K562 (cell line): ENCODE results near the gene PPM1D.

Source experiments
- CBFB ChIP-seq: sonication (generic); formaldehyde crosslinking; IDR thresholded peaks from 2 replicates; pipeline ENCODE4 v1.4.0; 2020; ENCODE audit warnings: mild to moderate bottlenecking, missing genetic modification reagents
- ZNF121 ChIP-seq: sonication (generic); formaldehyde crosslinking; conservative IDR thresholded peaks from 2 replicates; pipeline ENCODE4 v1.8.0; 2022; ENCODE audit warnings: missing genetic modification reagents
- ZNF324 ChIP-seq: fragments of 250-450 bp; sonication (Bioruptor Pico); IDR thresholded peaks from 2 replicates; pipeline ENCODE4 v1.4.0; 2020; ENCODE audit warnings: mild to moderate bottlenecking
- TF ChIP-seq, protein P1 (sequence below), 3 experiments: IDR thresholded peaks in 2 of 3; conservative IDR thresholded peaks in 1 of 3; 2 replicates each; pipeline ENCODE4 v1.5.1; 2011 to 2012; ENCODE audit warnings: low read length in 3 of 3, mild to moderate bottlenecking in 3 of 3, control low read depth in 2 of 3, improper control_type of control experiment in 1 of 3, inconsistent platforms in 1 of 3, low read depth in 1 of 3, mixed read lengths in 1 of 3, moderate library complexity in 1 of 3; ENCODE audit not compliant: insufficient read depth in 2 of 3
- TF ChIP-seq, protein P2 (sequence below), 2 experiments: fragments of 450-650 bp in 1 of 2; sonication (generic) in 1 of 2; formaldehyde crosslinking; conservative IDR thresholded peaks; 2 replicates each; pipeline versions ENCODE4 v1.4.0 to v1.8.1; 2020 to 2022; ENCODE audit warnings: mild to moderate bottlenecking in 1 of 2, missing genetic modification reagents in 1 of 2

DNA sequence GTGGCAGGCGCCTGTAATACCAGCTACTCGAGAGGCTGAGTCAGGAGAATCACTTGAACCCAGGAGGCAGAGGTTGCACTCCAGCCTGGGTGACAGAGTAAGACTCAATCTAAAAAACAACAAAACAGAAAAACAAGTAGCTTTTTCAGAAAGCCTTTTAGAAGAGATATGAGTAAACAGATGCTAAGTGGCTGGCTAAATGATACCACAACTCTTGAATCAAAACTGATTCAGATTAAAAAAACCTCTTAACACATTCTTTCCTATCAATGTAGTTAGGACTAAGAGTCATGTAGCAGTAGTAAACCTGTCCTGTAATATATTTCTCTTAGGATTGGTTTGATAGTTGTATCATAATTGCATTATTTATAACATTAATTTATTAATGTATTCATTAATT lies 23.0 kb downstream of the PPM1D start:
- no peak for TF ChIP-seq ZNF121 (CRISPR knock-in tag)
- TF ChIP-seq, protein P1, sequence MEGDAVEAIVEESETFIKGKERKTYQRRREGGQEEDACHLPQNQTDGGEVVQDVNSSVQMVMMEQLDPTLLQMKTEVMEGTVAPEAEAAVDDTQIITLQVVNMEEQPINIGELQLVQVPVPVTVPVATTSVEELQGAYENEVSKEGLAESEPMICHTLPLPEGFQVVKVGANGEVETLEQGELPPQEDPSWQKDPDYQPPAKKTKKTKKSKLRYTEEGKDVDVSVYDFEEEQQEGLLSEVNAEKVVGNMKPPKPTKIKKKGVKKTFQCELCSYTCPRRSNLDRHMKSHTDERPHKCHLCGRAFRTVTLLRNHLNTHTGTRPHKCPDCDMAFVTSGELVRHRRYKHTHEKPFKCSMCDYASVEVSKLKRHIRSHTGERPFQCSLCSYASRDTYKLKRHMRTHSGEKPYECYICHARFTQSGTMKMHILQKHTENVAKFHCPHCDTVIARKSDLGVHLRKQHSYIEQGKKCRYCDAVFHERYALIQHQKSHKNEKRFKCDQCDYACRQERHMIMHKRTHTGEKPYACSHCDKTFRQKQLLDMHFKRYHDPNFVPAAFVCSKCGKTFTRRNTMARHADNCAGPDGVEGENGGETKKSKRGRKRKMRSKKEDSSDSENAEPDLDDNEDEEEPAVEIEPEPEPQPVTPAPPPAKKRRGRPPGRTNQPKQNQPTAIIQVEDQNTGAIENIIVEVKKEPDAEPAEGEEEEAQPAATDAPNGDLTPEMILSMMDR (IDR thresholded peaks at IDR 0.05 in 2 of 3, conservative IDR thresholded peaks at IDR 0.05 in 1 of 3; ENCODE audit: insufficient read depth in 2 of 3, low read depth in 1 of 3, low read length in 3 of 3), result no peak
- TF ChIP-seq, protein P2, sequence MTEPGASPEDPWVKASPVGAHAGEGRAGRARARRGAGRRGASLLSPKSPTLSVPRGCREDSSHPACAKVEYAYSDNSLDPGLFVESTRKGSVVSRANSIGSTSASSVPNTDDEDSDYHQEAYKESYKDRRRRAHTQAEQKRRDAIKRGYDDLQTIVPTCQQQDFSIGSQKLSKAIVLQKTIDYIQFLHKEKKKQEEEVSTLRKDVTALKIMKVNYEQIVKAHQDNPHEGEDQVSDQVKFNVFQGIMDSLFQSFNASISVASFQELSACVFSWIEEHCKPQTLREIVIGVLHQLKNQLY (CRISPR knock-in tag; conservative IDR thresholded peaks at IDR 0.05), result no peak
- no peak for TF ChIP-seq CBFB (CRISPR knock-in tag)
- TF ChIP-seq ZNF324, result no peak
